Prostate gland (tissue), 2 donors: ENCODE data around the gene NR2C2.

Experiments
- CTCF ChIP-seq, 4 experiments: fragments of 200-600 bp in 2 of 4; fragments of 450-650 bp in 2 of 4; sonication (generic) in 2 of 4; IDR thresholded peaks; 1 replicate in 3 of 4; 2 replicates in 1 of 4; pipeline ENCODE4 v1.5.1; 2016 to 2019; ENCODE audit warnings: antibody characterized with exemption in 4 of 4, mild to moderate bottlenecking in 2 of 4, moderate library complexity in 2 of 4
- POLR2A ChIP-seq: fragments of 450-650 bp; IDR thresholded peaks from one replicate; pipeline ENCODE4 v1.6.1; 2016; ENCODE audit warnings: antibody characterized with exemption, mild to moderate bottlenecking
- POLR2AphosphoS5 ChIP-seq: sonication (generic); formaldehyde crosslinking; IDR thresholded peaks from one replicate; pipeline ENCODE4 v1.6.1; 2017; ENCODE audit warnings: antibody characterized with exemption

- TF ChIP-seq POLR2A = no peak
- TF ChIP-seq CTCF (IDR thresholded peaks at IDR 0.05) = peak; percentile 94 to 99 (median 96)
- TF ChIP-seq POLR2AphosphoS5 = peak; percentile 47
These were observed 26.3 kb upstream of the NR2C2 start for GRCh38 chr3:14921034-14921616.
